ENCODE results near the gene CIZ1.

Gene CIZ1

DNA sequence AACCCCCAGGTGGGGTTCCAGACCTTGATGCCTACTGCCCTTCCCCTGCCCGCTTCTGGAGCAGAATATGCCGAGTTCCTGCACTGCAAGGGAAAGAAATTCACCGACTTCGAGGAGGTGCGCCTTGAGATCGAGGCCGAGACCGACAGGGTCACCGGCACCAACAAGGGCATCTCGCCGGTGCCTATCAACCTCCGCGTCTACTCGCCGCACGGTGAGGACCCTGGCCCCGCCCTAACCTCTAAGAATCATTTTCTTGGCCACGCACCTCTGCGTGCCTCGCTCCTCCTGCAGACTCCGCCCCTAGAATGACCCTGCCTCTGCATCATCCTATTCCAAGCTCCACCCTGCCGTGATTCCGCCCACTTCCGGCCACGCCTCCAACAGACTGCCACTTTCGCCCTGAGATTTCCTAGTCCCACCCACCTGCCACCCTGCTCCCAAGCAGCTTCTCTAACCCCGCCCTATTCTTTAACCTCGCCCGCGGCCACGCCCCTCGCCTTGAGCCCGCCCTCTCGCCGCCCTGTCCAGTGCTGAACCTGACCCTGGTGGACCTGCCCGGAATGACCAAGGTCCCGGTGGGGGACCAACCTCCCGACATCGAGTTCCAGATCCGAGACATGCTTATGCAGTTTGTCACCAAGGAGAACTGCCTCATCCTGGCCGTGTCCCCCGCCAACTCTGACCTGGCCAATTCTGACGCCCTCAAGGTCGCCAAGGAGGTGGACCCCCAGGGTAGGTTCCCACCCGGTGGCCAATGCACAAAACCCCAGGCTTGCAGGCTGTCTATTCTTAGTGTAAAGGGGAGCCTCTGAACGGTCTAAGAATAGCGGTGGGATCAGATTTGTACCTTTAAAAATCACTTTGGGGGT is 27.4 kb upstream of the CIZ1 start:
- in situ Hi-C loops (cut with HindIII; ENCODE audit: low sequenced_read_pairs) = no loop called here
- TF ChIP-seq, protein P1, sequence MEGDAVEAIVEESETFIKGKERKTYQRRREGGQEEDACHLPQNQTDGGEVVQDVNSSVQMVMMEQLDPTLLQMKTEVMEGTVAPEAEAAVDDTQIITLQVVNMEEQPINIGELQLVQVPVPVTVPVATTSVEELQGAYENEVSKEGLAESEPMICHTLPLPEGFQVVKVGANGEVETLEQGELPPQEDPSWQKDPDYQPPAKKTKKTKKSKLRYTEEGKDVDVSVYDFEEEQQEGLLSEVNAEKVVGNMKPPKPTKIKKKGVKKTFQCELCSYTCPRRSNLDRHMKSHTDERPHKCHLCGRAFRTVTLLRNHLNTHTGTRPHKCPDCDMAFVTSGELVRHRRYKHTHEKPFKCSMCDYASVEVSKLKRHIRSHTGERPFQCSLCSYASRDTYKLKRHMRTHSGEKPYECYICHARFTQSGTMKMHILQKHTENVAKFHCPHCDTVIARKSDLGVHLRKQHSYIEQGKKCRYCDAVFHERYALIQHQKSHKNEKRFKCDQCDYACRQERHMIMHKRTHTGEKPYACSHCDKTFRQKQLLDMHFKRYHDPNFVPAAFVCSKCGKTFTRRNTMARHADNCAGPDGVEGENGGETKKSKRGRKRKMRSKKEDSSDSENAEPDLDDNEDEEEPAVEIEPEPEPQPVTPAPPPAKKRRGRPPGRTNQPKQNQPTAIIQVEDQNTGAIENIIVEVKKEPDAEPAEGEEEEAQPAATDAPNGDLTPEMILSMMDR (IDR thresholded peaks at IDR 0.05; ENCODE audit: low read depth, low read length, missing control alignments) = no peak

DNA sequence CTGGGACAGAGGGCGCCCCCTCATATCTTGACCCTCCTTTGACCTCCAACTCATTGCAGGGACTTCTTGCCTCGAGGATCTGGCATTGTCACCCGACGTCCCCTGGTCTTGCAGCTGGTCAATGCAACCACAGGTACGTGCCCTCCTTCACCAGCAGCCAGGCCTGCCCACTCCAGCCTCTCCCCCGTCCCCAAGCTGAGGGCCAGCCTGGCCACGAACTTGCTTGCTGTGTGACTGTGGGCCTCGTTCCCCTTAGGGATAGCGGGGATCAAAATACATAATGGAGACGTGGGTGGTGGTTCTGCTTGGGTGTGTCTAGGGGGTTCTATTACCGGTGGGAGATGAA is 26.8 kb upstream of the CIZ1 start:
- TF ChIP-seq, protein P1 (IDR thresholded peaks at IDR 0.05; ENCODE audit: low read depth, low read length, missing control alignments) = no peak
- peak overlapping the region; percentile 29 for H3K4me3 ChIP-seq (ENCODE audit: low read depth, low read length)

More for the DNA sequence above, 27.4 kb upstream of the CIZ1 start:
- DNase-seq (ENCODE audit: low read depth) = peak; percentile 59
- H3K4me3 ChIP-seq (ENCODE audit: low read depth, low read length) = peak overlapping the region; percentile 29

DNA sequence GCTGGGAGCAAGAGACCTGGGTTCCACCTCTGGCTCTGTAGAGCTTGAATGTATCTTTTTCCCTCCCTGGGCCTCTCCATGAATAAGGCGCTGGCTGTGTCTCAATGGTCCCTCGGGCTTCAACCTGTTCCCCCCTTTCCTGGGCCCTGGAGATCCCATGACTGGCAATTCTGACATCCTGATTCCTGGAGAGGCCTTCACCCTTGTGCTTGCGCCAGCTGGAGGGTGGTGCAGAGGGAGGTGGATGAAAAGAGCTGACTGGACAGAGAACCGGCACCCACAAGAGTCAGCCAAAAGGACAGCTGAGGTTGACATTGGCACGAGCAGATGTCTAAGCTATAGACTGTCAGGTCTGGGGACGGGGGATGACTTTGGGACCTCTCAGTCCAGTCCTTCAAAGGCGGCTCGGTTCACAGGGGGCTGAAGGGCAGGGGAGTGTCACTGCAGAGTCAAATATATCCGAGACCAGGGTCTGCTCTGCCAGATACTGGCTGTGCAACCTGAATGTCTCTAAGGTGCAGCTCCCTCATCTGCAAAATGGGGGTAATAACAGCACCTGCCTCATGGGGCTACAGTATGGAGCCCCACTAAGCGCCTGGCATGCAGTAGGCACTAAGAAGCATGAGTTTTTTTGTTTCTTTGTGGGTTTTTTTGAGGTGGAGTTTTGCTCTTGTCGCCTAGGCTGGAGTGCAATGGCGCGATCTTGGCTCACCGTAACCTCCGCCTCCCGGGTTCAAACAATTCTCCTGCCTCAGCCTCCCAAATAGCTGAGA is 25.6 kb upstream of the CIZ1 start:
- in situ Hi-C loops (cut with HindIII; ENCODE audit: low sequenced_read_pairs) = no loop called here
- DNase-seq (ENCODE audit: low read depth) = no peak
- TF ChIP-seq, protein P1 (IDR thresholded peaks at IDR 0.05; ENCODE audit: low read depth, low read length, missing control alignments) = no peak
- no peak overlapping the region for H3K4me3 ChIP-seq (ENCODE audit: low read depth, low read length)

More for the DNA sequence above, 26.8 kb upstream of the CIZ1 start:
- DNase-seq (ENCODE audit: low read depth) = no peak
- in situ Hi-C loops (cut with HindIII; ENCODE audit: low sequenced_read_pairs) = no loop called here

DNA sequence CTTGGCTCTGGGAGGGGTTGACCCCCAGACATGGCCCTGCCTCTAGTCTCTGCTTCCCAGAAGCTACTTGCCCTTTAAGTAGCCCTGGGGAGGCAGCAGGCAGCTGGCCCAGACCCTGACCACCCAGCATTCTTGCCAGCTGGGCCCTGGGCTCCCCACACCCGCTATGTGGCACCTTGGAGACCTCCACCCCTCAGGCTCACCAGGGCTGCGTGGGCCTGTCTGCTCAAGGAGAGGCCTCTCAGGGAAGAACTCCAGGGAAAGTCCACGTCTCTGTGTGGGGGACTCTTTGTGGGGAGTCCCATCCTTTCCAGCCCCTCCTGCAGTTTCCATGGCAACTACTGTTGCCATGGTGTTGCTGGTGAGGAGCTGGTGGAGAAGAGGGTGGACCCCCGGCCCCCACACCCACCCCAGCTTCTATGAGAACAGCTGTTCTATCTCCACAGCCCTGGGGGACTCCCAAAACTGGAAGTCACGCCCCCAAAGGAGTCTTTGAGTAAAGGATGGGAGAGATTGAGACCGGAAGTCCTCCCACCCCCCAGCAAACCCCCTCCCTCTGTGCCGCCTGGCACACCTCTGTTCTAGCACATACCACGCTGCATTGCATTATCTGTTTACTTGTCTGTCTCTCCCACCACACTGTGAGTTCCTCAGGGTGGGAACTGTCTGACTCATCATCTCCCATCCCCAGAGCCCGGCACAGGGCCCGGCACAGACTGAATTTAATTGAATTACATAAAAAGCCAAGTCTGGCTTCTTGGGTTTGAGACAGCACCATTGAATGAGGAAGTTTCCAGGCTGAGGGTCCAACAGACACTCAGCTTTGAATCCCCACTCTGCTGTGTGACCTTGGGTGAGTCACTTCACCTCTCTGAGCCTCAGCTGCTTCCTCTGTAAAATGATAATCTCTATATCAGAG is 24.4 kb upstream of the CIZ1 start:
- in situ Hi-C loops (cut with HindIII; ENCODE audit: low sequenced_read_pairs) = no loop called here
- TF ChIP-seq, protein P1 (IDR thresholded peaks at IDR 0.05; ENCODE audit: low read depth, low read length, missing control alignments) = no peak
- no peak overlapping the region for H3K4me3 ChIP-seq (ENCODE audit: low read depth, low read length)
- DNase-seq (ENCODE audit: low read depth) = peak; percentile 35

DNA sequence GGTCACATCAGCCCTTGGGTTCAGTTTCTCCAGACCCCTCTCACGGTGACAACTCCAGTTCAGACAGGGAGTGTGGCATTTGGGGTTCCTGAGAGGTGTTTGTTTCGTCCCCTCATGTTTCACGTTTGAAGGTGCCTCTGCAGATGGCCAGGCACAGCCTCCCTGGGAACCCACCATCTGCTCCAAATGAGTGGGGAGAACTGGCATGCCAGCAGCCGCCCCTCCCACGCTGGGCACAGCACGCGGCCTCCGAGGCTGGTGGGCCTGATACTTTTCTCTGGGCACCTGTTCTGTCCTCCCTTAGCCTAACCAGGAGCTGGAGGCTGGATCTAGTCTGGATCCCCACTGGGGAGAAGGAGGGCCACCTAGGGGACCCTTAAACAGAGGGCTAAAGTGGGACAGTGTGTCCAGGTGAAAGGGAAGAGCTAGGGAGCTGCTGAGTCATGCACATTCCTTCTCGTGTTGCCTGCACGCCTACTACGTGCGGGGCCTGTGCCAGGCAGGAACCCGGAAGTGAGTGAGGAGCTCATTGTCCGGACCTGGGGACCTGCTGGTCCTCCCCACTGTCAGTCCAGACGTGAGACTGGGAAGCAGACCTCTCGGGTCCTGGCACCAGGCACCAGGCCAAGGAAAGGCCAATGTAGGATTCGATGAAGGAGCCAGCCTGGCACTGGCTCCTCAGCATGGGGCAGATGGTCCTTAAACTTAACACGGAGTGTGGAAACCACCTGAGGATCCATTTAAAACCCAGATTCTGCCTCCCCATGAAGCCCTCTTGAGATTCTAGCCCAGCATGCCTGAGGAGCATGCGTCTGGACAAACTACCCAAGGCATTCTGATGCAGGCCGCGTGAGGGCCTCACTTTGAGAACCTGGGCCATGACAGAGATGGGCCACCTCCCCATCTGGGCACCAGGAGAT is 23.5 kb upstream of the CIZ1 start:
- no peak for DNase-seq (ENCODE audit: low read depth)
- no peak overlapping the region for H3K4me3 ChIP-seq (ENCODE audit: low read depth, low read length)
- in situ Hi-C loops (cut with HindIII; ENCODE audit: low sequenced_read_pairs) = no loop called here
- TF ChIP-seq, protein P1 (IDR thresholded peaks at IDR 0.05; ENCODE audit: low read depth, low read length, missing control alignments) = no peak
